IPS DF 19.7 (cell line): ENCODE results near the gene DDX49.
"Not testable (repeated sequence)": the region's sequence is repeated elsewhere in the genome, so short reads cannot be mapped to it uniquely, and the experiment has no call there.

ENCODE experiments used
- DNase-seq: peaks from one replicate; pipeline ENCODE4 v3.0.0-alpha.2; 2013; ENCODE audit warnings: low read depth, low spot score

The DDX49 gene

DNA sequence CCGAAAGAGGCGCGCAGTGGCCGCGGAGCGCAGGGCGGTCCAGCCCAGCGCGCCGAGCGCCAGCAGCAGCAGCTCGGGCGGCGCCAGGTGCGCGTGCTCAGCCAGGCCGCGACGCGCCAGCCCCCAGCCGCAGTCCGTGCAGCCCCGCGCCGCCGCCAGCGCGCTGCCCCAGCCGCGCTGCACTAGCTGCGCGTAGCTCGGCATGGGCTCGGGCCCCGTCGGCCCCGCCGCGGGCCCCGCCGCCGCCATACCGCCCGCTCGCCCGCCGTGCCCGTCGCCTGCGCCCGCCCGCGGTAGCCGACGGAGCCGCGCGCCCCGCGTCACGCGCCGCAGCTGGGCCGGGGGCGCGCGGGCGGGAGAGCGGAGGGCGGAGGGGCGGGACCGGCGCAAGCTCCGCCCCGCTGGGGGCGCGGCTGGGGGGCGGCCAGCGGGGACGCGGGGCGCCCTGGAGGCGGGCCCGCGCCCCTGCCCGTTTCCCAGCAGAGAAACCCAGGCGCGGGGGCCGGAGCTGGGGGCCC, 23.6 kb upstream of the DDX49 start, which contains the start of gene CERS1:
Gene CERS1, minus strand, starts transcription at position 335 of the 518 bp plus-strand sequence. Its CDS starts 86 bp downstream, at position 249.
- no peak for DNase-seq

DNA sequence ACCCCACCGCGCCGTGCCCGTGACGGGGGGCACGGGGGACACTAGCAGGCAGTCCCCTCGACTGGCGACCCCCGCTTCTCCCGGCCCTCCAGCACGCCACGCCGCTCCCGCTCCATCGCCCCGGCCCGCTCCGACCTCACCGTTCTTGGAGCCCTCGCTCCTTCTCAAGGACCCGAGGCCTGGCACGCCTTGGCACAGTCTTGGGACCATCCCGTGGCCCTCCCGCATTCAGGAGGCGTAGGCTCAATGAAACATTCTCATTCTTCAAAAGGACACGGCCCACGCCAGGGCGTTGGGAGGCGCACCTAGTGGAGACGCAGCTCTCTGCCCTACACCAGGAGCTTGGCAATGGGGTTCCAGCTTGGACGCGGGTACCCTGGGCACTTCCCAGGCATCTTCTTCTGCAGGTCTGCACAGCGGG, 23.1 kb upstream of the DDX49 start:
- DNase-seq, result no peak

DNA sequence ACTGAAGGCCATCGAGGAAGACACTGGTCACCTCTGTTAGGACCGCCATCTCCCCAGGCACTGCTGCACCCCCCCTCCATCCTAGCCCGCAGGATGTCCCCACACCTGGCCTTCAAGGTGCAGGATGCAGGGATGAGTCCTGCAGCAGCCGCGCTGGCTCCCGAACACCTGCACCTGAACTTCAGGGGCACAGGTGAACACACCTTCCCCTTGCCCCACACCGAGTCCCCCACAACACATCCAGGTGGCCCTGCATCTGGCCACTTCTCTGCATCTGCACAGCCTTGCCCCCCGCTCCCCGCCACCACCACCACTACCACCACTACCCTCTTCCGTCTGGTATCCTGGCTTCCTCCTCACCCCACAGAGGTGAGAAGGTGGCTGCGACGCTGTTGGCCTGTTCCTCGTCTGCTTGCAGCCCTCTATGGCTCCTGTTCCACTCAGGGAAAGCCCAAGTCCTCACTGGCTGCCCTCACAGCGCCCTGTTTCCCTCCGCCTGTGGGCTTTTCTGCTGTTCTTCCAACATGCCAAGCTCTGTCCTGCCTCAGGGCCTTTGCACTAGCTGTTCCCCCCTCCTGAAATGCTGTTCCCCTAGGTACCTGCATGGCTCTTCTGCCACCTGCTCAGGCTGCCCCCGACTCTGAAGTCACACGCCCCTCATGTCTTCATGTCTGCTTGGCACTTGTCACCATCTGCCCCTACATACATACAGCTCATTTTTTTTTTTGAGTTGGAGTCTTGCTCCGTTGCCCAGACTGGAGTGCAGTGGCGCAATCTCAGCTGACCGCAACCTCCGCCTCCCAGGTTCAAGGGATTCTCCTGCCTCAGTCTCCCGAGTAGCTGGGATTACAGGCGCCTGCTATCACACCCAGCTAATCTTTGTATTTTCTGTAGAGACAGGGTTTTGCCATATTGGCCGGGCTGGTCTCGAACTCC, 22.2 kb upstream of the DDX49 start:
- DNase-seq, result no peak

DNA sequence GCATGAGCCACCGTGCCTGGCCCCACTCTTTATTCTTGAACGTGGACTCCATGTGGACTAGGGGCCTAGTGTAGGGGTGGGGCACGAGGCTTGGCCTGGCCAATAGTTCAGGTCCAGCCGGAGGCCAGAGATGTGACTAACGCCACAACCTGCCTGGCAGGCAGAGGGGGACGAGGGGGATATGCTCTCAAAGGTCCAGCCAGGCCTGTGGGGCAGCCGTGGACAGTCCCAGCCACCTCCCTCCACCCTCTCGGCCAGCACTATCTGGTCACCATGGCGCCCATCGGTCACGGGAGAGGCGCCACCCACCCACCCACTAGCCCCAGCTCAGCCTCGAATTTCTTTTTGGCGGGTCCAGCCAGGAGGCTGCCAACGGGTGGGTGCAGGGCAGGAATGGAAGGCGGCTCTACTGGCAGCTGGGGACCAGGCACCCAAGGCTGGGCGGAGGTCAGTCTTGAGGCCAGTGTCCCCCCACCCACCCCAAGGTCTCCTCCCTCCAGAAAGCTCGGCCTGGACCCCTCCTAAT, 21.4 kb upstream of the DDX49 start:
- no peak for DNase-seq

DNA sequence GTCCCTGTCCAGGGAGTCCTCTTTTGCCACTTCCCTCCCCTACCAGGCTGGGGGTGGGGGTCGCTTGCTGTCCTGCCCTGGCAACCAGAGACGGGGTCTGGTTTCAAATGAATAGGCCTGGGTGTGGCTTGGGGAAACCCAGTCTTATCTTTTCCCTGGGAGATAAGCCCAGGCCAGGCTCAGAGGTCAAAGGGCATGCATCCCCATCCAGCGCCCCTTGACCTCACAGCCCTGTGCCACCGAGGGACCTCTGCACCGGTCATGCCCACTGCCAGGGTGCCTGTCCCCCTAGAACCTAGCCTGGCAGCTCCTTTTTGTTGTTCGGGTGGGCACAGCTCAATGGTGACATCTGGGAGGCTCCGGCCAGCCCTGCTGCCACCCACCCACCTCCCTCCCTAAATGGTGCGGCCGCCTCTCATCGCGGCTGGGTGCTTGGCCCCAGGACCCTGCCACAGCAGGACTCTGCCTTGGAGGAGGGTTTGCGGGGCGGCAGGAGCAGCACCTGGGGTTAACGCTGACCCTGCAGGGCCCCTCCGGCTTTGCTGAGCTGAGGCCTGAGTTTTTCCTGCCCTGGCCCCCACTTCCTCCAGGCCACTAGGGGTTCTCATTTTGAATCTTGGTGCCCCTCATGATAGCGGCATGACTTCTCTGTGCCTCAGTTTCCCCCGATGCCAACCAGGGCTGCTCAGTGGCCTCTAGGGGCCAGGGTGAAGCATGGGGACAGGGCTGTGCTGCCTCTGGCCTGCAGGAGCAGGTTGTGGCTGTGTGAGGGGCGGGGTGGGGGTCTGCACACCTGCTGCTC, 20.7 kb upstream of the DDX49 start:
- no peak for DNase-seq

DNA sequence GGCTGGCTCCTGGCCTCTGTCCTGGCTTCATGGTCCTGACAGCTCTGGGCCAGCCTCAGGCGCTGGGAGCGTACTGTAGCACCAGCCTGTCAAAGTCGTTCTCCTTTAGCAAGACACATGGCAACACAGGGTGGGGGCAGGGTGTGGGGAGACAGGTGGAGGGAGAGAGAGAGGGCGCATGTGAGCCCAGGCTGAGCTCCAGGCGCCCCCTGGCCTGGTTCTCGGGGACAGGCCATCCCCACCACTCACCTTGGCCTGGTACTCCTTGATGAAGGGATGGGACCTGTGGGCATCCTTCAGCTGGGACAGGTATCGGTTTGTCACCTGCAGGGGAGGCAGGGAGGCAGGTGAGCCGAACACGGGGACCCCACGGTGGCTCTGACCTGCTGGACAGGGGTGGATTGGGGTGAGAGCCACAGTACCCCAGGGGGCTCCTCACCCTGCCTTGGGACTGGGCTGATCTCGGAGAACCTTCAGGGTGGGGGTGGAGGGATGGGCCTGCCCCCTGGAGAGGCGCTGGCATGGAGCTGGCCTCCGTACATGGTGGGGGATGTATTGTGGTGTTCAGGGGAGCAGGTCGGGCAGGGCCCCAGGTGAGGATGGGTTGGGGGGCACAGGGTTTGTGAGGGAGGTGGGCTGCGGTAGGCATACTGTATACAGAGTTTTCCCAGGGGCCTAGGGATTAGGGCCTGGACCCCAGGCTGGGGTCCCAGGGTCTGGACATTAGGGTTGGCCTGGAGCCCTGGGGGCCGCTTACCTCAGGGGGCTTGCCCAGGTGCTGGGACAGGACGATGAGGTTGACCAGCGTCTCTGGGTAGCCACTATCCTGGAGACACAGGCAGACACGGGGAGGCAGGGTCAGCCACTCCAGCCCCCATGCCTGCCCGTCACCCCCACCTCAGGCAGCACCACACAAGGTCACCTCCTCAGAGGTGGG, 19.6 kb upstream of the DDX49 start:
- no peak for DNase-seq

DNA sequence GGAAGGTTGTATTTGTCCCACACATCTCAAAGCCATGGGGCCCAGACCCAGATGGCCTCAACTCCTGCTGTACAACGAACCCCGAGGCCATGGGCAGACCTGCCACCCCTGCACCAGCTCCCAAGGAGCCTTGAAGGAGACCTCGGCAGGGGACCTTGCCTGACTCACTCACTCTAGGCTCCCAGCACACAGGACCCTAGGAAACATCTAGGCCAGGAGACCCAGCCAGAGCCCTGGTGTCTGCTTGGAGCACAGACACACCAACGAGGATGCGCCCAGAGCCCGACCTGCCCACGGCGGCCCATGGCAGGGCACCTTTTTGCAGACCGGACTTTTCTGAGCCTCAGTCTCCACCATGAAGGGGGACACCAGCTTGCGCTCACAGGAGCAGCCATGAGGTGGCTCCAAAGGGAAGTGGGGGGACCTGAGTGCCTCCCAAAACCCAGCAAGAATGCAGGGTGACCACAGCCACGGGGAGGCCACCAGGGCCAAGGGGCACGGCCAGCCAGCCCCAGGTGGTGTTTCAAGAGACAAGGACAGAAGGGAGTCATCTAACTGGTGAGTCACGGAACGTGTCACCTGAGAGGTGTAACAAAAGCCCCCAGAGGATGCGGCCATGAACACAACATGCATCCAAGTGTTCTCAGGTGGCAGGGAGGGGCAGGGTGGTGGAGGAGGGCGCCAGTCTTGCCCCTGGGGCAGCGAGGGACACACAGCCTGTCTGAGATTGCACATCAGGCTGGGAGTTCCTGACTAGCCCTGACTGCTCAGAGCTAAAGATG, 18.6 kb upstream of the DDX49 start:
- no peak for DNase-seq

DNA sequence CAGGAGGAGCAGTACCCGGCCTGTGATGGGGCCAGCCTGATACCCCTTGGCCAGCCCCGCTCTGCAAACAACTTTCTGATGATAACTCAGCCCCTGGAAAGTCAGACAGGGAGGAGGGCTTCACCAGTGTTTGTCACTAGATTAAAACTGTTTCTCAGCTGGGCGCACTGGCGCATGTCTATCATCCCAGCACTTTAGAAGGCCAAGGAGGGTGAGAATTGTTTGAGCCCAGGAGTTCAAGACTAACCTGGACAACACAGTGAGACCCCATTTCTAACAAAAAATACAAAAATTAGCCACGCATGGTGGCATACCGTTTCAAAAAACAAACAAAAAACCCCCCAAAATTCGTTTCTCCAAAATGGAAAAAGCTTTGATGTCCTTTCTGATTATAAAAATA, 18.0 kb upstream of the DDX49 start:
- no peak for DNase-seq

DNA sequence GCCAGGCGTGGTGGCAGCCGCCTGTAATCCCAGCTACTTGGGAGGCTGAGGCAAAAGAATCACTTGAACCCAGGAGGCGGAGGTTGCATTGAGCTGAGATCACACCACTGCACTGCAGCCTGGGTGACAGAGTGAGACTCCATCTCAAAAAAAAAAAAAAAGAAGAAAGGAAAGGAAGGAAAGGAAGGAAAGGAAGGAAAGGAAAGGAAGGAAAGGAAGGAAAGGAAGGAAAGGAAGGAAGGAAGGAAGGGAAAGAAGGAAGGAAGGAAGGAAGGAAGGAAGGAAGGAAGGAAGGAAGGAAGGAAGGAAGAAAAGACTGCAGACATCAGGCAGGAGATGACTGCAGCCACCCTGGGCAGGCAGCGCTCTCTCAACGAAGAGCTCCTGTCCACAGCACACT, 17.0 kb upstream of the DDX49 start:
- DNase-seq, result not testable (repeated sequence)

DNA sequence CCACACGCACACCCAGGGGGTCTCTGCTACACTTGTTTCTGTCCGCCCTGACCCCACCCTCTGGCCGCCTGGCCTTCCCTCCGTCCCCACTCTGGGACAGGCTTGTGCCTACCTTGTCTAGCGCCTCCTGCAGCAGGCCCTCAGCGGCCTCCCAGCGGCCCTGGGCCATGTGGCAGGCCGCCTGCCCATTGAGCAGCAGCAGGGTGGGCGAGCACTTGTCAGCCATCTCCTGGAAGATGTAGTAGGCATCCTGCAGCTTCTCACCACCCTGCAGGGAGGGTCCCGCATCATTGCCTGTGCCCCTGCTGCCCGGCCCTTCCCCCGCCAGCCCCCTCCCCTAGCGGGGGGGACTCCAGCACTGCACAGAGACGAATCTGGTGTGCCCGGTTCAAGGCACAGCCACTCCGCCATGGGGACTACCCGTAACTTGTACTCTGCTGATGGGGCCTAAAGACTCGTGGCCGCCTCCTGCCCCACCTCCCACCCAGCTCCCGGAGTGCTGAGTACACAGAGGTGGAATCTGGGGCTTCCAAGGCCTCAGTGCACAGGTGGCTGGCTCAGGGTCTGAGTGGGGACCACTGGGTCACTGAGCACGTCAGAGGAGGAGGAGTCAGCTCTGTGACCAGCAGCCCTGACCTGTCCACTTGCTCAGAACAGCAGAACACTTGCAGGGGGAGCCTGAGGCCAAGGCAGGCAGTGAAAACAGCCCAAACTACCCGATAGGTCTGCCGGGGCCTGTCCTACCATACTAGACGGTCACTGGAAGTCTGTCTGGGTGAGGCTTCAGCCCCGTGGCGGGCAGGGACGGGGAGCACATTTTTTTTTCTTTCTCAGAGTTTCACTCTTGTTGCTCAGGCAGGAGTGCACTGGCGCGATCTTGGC, 16.1 kb upstream of the DDX49 start:
- no peak for DNase-seq

DNA sequence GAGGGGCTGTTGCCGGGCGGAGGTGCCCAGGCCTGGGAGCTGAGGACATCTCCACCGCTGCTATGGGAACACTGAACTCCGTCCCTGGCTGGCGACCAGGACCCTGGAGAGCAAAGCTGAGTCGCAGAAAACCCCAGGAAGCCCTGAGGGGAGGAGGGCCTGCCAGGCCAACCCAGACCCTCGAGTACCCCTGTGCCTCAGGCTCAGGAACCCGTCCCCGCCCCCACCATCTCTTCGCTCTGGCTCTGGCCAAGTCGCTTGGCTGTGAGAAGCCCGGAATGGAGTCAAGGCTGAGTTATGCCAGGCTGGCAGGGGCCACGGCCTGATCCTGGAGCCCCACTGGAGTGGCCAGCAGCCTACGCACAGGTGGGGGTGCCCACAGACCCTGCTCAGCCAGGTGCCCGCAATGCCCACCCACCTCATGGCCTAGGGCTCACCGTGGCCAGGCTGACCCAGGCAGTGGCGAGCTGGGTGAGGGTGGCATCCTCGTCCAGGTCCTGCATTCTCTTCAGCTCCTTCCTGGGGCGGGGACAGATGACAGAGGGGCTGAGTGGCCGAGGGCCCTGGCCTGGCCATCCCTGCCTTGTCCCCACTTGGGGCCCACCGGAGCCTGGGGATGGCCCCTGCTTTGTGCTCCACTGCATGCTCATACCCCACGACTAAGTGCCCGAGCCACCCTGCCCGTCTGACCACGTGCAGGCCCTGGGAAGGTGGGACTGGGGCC, 15.0 kb upstream of the DDX49 start:
- no peak for DNase-seq

DNA sequence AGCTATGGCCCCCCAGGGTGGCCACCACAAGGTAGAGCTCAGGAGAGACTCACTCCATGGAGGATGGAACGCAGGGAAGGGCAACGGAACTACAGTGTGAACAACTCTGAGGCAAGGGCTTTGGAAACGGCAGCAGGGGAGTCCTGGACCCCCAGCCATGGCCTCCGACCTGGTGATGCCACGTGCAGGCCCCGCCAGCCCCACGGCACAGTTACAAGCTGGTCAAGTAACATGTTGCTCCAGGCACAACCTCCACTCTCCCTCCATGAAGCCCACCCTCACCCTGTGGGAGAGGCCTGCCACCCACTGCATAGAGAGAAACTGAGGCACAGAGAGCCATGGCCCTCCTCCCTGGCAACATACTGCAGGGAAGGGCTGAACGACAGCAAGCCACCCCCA, 14.5 kb upstream of the DDX49 start:
- no peak for DNase-seq

DNA sequence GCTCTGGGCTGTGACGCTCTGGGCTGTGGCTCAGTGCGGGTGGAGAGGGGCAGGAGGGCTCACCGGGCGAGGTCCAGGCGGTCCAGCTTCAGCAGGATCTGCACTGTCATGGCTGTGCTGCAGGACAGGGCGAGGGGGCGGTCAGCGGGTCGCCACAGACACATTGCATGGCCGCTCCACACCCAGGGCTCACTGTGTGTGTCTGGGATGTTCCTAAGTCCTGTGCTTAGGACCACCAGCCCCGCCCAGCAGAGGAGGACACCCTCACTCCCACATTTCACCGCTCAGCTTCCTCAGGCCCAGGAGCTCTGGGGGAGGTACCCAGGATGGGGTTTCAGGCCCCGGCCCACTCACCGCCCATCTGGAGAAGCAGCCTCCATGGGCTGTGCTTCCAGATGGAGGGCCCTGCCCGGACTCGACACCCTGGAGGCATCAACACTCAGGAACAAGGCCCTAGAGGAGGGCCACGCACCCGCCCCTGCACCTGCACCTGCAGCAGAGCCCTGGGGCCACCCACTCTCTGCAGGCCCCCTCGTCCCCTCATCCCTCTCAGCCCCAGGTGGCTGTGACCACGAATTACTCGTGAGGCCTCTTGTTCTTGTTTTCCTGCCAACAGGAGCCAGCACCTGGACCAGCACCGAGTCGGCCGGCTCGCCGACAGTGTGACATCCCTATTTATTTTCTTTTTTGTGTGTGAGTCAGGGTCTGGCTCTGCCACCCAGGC, 13.8 kb upstream of the DDX49 start:
- DNase-seq, result no peak

DNA sequence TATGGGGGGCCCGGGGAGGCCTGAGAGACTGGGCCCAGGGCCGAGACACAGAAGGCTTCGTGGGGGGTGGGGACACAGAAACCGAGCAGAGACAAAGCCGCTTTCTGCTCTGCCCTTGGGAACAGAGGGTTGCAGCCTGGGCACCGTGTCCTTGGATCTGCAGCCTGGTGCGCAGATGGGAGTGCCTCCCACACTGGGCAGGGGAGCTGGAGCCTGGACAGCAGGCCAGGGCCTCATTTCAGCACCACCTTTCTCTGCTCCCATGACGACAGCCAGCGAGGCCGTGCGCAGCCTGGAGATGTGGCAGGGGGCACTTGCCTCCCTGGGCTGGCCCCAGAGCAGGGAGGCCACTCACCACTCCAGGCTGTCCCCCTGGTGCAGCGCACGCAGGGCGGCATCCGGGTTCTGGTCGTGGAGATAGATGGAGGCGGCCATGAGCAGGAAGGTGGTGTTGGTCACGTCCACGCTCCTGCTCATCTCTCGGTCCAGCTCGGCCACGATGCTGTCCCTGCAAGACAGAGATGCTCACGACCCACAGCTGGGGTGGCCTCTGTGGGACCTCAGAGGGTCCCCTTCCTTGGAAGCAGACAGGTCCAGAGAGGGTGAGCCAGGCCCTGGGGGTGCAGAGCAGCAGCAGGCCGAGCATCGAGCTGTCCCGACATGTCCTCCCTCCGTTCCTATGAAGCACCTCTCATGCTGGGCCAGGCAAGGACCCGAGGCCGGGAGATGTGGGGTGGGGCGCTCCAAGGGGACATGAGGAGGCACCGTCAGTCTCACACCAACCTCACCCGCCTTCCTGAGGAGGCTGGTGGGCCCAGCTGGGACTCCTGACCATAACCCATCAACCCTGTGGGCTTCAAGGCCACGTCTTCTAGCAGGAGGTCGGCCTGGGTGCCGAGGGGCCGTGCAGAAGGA, 12.7 kb upstream of the DDX49 start:
- DNase-seq, result no peak

DNA sequence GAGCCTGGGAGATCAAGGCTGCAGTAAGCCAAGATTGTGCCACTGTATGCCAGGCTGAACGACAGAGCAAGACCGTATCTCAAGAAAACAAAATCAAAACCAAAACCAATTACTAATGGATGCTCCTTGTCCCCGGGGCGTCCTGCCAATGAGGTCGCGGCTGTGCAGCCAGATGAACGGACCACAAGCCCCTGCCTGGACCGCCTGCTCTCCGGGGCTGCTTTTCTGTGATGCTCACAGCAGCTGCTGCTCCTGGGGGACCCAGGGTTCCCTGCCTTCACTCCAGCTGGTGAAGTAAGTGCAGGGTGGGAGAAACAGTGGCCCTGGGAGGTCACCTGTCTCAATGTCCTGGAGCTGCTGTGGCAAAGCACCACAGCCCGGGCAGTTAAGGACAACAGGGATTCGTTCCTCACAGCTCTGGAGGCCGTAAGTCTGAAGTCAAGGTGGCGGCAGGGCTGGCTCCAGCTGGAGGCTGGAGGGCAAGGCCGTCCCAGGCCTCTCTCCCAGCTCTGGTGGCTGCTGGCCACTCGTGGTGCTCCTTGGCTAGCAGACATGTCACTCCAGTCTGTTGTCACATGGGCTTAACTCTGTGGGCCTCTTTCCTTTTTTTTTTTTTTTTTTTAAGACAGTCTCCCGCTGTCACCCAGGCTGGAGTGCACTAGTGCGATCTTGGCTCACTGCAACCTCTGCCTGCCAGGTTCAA, 10.4 kb upstream of the DDX49 start:
- DNase-seq, result no peak

DNA sequence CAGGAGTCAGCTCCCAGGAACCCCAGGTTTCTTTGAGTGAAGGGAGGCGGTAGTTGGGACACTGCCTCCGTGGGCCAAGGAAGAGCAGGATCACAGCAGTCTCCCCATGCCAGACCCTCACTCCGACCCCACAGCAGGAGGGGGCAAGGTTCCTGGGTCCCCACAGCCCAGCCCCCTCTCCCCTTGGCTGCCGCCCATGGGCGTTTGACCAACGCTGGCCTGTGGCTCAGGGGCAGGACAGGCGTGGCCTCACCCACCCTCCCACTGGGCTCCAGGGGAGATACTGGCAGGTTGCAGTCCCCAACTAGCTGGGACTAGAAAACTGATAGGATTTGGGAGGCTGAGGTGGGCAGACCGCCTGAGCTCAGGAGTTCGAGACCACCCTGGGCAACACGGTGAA, 9.5 kb upstream of the DDX49 start:
- no peak for DNase-seq
